Ovary (tissue), 9 donors: ENCODE data around the gene ACVRL1. TPM values are rescaled to one million over a fixed set of nuclear protein-coding genes. Genes with fewer than 3 reads are reported as not detected.
A peak's percentile ranks its signal among the peaks of the same experiment; 100 is the strongest.

Source experiments
- DNase-seq, 5 donors: peaks; one replicate each; pipeline ENCODE4 v3.0.0-alpha.2; 2019 to 2020
- H3K27ac ChIP-seq, 2 donors: fragments of 200-600 bp; one replicate each; pipeline versions ENCODE4 v1.5.1 to v1.8.0; 2019 to 2022
- H3K27me3 ChIP-seq: fragments of 200-600 bp; one replicate; pipeline ENCODE4 v1.8.0; 2022
- H3K36me3 ChIP-seq: fragments of 200-600 bp; sonication (generic); one replicate; pipeline ENCODE4 v1.5.1; 2019
- H3K4me1 ChIP-seq: one replicate; pipeline ENCODE4 v1.8.1; 2013; ENCODE audit warnings: mild to moderate bottlenecking, moderate library complexity; ENCODE audit not compliant: insufficient read depth
- H3K4me3 ChIP-seq: fragments of 200-600 bp; sonication (generic); one replicate; pipeline ENCODE4 v1.5.1; 2017
- H3K9me3 ChIP-seq, 2 donors: fragments of 200-600 bp in 1 of 2; sonication (generic) in 1 of 2; one replicate each; pipeline versions ENCODE4 v1.5.1 to v1.8.1; 2013 to 2019; ENCODE audit warnings: mild to moderate bottlenecking in 1 of 2, moderate library complexity in 1 of 2
- CTCF ChIP-seq, 3 donors: fragments of 450-650 bp in 2 of 3; fragments of 200-600 bp in 1 of 3; IDR thresholded peaks; one replicate each; pipeline versions ENCODE4 v1.5.1 to v1.8.0; 2016 to 2022; ENCODE audit warnings: antibody characterized with exemption in 3 of 3, mild to moderate bottlenecking in 1 of 3
- EP300 ChIP-seq: sonication (generic); formaldehyde crosslinking; IDR thresholded peaks from one replicate; pipeline ENCODE4 v1.6.1; 2017; ENCODE audit warnings: antibody characterized with exemption
- POLR2A ChIP-seq: fragments of 450-650 bp; IDR thresholded peaks from one replicate; pipeline ENCODE4 v1.6.1; 2017; ENCODE audit warnings: antibody characterized with exemption, mild to moderate bottlenecking, moderate library complexity
- WGBS, 3 donors: extraction: QIAGEN DNeasy Blood & Tissue Kit in 1 of 3; methylation state at CpG; one replicate each; pipeline versions ENCODE4 v1.1.5 to v1.1.7; 2013 to 2017; 5-methylcytosine and 5-hydroxymethylcytosine counted together
- intact Hi-C, 4 donors: fragments of 100-400 bp; cut with DNase I; formaldehyde crosslinking; loops; one replicate each; pipeline versions ENCODE4 v1.11.0 to v1.15.1; 2022 to 2023
- polyA plus RNA-seq, 2 donors: library from polyadenylated mRNA; stranded (reverse); fragments of 200-250 nt in 1 of 2; fragments of 350-450 nt in 1 of 2; fragmentation: Illumina TruSeq in 1 of 2; extraction: RNeasy Lipid Tissue Mini Kit (QIAGEN cat#74804) in 1 of 2; gene quantifications; one replicate each; pipeline ENCODE4 v1.2.3, GENCODE V29; 2013 to 2014
- total RNA-seq, 7 donors: library from RNA; depleted of rRNA in 2 of 7; stranded (reverse); fragments of >200 nt in 2 of 7; fragmentation: NEBNext Ultra II Directional in 3 of 7; extraction: Animal tissue kit (Norgen Biotek cat#: 25700) in 3 of 7; gene quantifications; one replicate each; pipeline versions ENCODE4 v1.1.0 to v1.2.4, GENCODE V29; 2016 to 2023
- donor health status: DM: no; HTN: no; CAD: no; lungs with moderate emphysema.
- donor health status: DM: no; HTN: no; CAD: no.
- donor health status: Bipolar disorder and iron deficiency.
- donor health status: DM: yes; HTN: yes; CAD: no.
- donor health status: DM: no; HTN: no; CAD: no.
- donor health status: DM: yes; HTN: yes; CAD: no.

ACVRL1 gene
- total and polyA plus RNA-seq, 9 donors = 5.7 to 17.6 (median 11.2) TPM

GRCh38 chr12:51869496-51869865 is 37.8 kb upstream of the ACVRL1 start:
- Histone ChIP-seq H3K9me3 (no peaks in the 10 kb centered on the region), H3K4me3 (peak overlapping the region; percentile 33), H3K27me3 (no peaks in the 10 kb centered on the region), H3K27ac (no peak overlapping the region), H3K36me3 (no peaks in the 10 kb centered on the region), H3K4me1 (peaks cover 3% of the 10 kb centered on the region)
- DNase-seq = no peak
- intact Hi-C loops = no loop called here
- no peak for TF ChIP-seq POLR2A
- TF ChIP-seq EP300 = no peak
- no peak for TF ChIP-seq CTCF (IDR thresholded peaks at IDR 0.05)
- WGBS, 3 donors = 9 to 14% (median 13%) methylated on average over 20 of the region's 20 CpGs

GRCh38 chr12:51869931-51870330 is 37.4 kb upstream of the ACVRL1 start:
- no peak overlapping the region for H3K4me3 ChIP-seq

GRCh38 chr12:51870504-51870903 is 36.8 kb upstream of the ACVRL1 start:
- TF ChIP-seq CTCF (IDR thresholded peaks at IDR 0.05) = no peak
- TF ChIP-seq EP300 = no peak
- TF ChIP-seq POLR2A = no peak

More at GRCh38 chr12:51869931-51870330, 37.4 kb upstream of the ACVRL1 start:
- no peaks in the 10 kb centered on the region for H3K27me3 ChIP-seq
- no peaks in the 10 kb centered on the region for H3K9me3 ChIP-seq
- no peak for TF ChIP-seq CTCF (IDR thresholded peaks at IDR 0.05)
- no peak for TF ChIP-seq POLR2A
- TF ChIP-seq EP300 = no peak
- H3K27ac ChIP-seq = no peak overlapping the region
- DNase-seq = no peak
- intact Hi-C loops = no loop called here
- H3K36me3 ChIP-seq = no peaks in the 10 kb centered on the region
- H3K4me1 ChIP-seq = peaks cover 3% of the 10 kb centered on the region
- 68 to 75% (median 69%) methylated on average over 3 of the region's 3 CpGs for WGBS, 3 donors

GRCh38 chr12:51871126-51871525 is 36.2 kb upstream of the ACVRL1 start:
- Histone ChIP-seq H3K4me3 (no peak overlapping the region), H3K4me1 (peaks cover 3% of the 10 kb centered on the region), H3K27me3 (no peaks in the 10 kb centered on the region), H3K9me3 (no peaks in the 10 kb centered on the region), H3K27ac (no peak overlapping the region), H3K36me3 (no peaks in the 10 kb centered on the region)
- no peak for DNase-seq
- 77 to 78% (median 78%) methylated on average over 6 of the region's 6 CpGs for WGBS, 3 donors
- no peak for TF ChIP-seq POLR2A
- no peak for TF ChIP-seq EP300
- no peak for TF ChIP-seq CTCF (IDR thresholded peaks at IDR 0.05)
- intact Hi-C loops = no loop called here

More at GRCh38 chr12:51870504-51870903, 36.8 kb upstream of the ACVRL1 start:
- no peak overlapping the region for H3K27ac ChIP-seq
- WGBS, 3 donors = 59 to 66% (median 64%) methylated on average over 4 of the region's 4 CpGs
- H3K9me3 ChIP-seq = no peaks in the 10 kb centered on the region
- no peaks in the 10 kb centered on the region for H3K27me3 ChIP-seq
- H3K4me3 ChIP-seq = no peak overlapping the region
- H3K4me1 ChIP-seq = peaks cover 3% of the 10 kb centered on the region
- no peaks in the 10 kb centered on the region for H3K36me3 ChIP-seq
- intact Hi-C loops = no loop called here
- no peak for DNase-seq
